Measurements from ENCODE around the gene ASB8. TPM values are rescaled to one million over a fixed set of nuclear protein-coding genes. Genes with fewer than 3 reads are reported as not detected.

ASB8 gene
- total RNA-seq, 1 experiment from 2014 or later, result 17.1 TPM

- ChIA-PET POLR2A (no interaction called here), CTCF (no interaction called here)
- ATAC-seq (no peak), DNase-seq (ENCODE audit: low read depth, low spot score) (no peak)
- Histone ChIP-seq H3K27ac (ENCODE audit: low read length) (no peak overlapping the region), H3K4me1 (ENCODE audit: control insufficient read depth, insufficient read depth, low read length) (peaks cover 5% of the 10 kb centered on the region; the same call in 1 of the 2 replicates), H3K4me3 (ENCODE audit: low read depth in 2 of 2, low read length in 2 of 2) (no peak overlapping the region), H3K9me3 (ENCODE audit: control insufficient read depth, insufficient read depth, low read depth, low read length) (no peaks in the 10 kb centered on the region), H3K27me3 (ENCODE audit: control insufficient read depth, insufficient read depth, low read length) (peaks cover 40% of the 10 kb centered on the region), H3K36me3 (ENCODE audit: control insufficient read depth, insufficient read depth, low read length) (no peaks in the 10 kb centered on the region)
- intact Hi-C loops (cut with micrococcal nuclease; ENCODE audit: unreplicated experiment), result no loop called here
- BruUV-seq (replicated peaks), result no TSS peak
- in situ Hi-C loops (cut with HindIII; ENCODE audit: low pct_unique_long_range_greater_than_20kb, low sequenced_read_pairs), result no loop called here
- no peak for TF ChIP-seq TCF7L2 (IDR thresholded peaks at IDR 0.05; ENCODE audit: low read depth, low read length)
- no peak for TF ChIP-seq CTCF (IDR thresholded peaks at IDR 0.05)
- no peak for TF ChIP-seq REST (IDR thresholded peaks at IDR 0.05; ENCODE audit: insufficient read depth in 1 of 2, low read depth in 2 of 2, low read length in 1 of 2)
- no peak for TF ChIP-seq SIN3A (IDR thresholded peaks at IDR 0.05; ENCODE audit: borderline replicate concordance, insufficient read depth, low read depth, low read length)
- no peak for TF ChIP-seq POLR2AphosphoS5 (IDR thresholded peaks at IDR 0.05; ENCODE audit: low read depth, low read length)
Observed at GRCh38 chr12:48180424-48180823, 23.1 kb upstream of the ASB8 start.

- ChIA-PET POLR2A (no interaction called here), CTCF (no interaction called here)
- DNase-seq (ENCODE audit: low read depth, low spot score) (no peak), ATAC-seq (no peak)
- no peak overlapping the region for H3K4me3 ChIP-seq (ENCODE audit: low read depth in 2 of 2, low read length in 2 of 2)
- TF ChIP-seq CTCF (IDR thresholded peaks at IDR 0.05), result no peak
- TF ChIP-seq REST (IDR thresholded peaks at IDR 0.05; ENCODE audit: insufficient read depth in 1 of 2, low read depth in 2 of 2, low read length in 1 of 2), result no peak
- TF ChIP-seq SIN3A (IDR thresholded peaks at IDR 0.05; ENCODE audit: borderline replicate concordance, insufficient read depth, low read depth, low read length), result no peak
- TF ChIP-seq TCF7L2 (IDR thresholded peaks at IDR 0.05; ENCODE audit: low read depth, low read length), result no peak
- no peak for TF ChIP-seq POLR2AphosphoS5 (IDR thresholded peaks at IDR 0.05; ENCODE audit: low read depth, low read length)
- H3K36me3 ChIP-seq (ENCODE audit: control insufficient read depth, insufficient read depth, low read length), result no peaks in the 10 kb centered on the region
- in situ Hi-C loops (cut with HindIII; ENCODE audit: low pct_unique_long_range_greater_than_20kb, low sequenced_read_pairs) (no loop called here), intact Hi-C loops (cut with micrococcal nuclease; ENCODE audit: unreplicated experiment) (no loop called here)
- peaks cover 5% of the 10 kb centered on the region; the same call in 1 of the 2 replicates for H3K4me1 ChIP-seq (ENCODE audit: control insufficient read depth, insufficient read depth, low read length)
- H3K9me3 ChIP-seq (ENCODE audit: control insufficient read depth, insufficient read depth, low read depth, low read length), result no peaks in the 10 kb centered on the region
- peaks cover 35% of the 10 kb centered on the region for H3K27me3 ChIP-seq (ENCODE audit: control insufficient read depth, insufficient read depth, low read length)
- no TSS peak for BruUV-seq (replicated peaks)
- no peak overlapping the region for H3K27ac ChIP-seq (ENCODE audit: low read length)
Observed at GRCh38 chr12:48179466-48179865, 22.2 kb upstream of the ASB8 start.
